Duodenal mucosa (tissue), 2 donors: ENCODE results near the gene NAPA.

ENCODE experiments used
- H3K27ac ChIP-seq: one replicate; pipeline ENCODE4 v1.7.0; 2013; ENCODE audit warnings: low read depth, low read length
- H3K27me3 ChIP-seq, 2 donors: one replicate each; pipeline ENCODE4 v1.7.0; 2013; ENCODE audit warnings: low read length in 2 of 2, control low read depth in 1 of 2; ENCODE audit not compliant: insufficient read depth in 2 of 2, control insufficient read depth in 1 of 2
- H3K36me3 ChIP-seq, 2 donors: one replicate each; pipeline ENCODE4 v1.7.0; 2013; ENCODE audit warnings: low read length in 2 of 2, control low read depth in 1 of 2; ENCODE audit not compliant: insufficient read depth in 2 of 2, control insufficient read depth in 1 of 2
- H3K4me1 ChIP-seq, 2 donors: one replicate each; pipeline ENCODE4 v1.7.0; 2013; ENCODE audit warnings: low read length in 2 of 2, control low read depth in 1 of 2; ENCODE audit not compliant: insufficient read depth in 2 of 2, control insufficient read depth in 1 of 2
- H3K4me3 ChIP-seq, 2 donors: one replicate each; pipeline ENCODE4 v1.7.0; 2013; ENCODE audit warnings: low read length in 2 of 2, low read depth in 1 of 2
- H3K9ac ChIP-seq, 2 donors: one replicate each; pipeline ENCODE4 v1.7.0; 2013; ENCODE audit warnings: low read length in 2 of 2, low read depth in 1 of 2
- H3K9me3 ChIP-seq, 2 donors: one replicate each; pipeline ENCODE4 v1.7.0; 2013; ENCODE audit warnings: low read length in 2 of 2, control low read depth in 1 of 2; ENCODE audit not compliant: control insufficient read depth in 1 of 2

Gene NAPA

GRCh38 chr19:47544075-47544474 is 29.2 kb upstream of the NAPA start:
- no peaks in the 10 kb centered on the region for H3K9me3 ChIP-seq
- H3K27ac ChIP-seq, result no peak overlapping the region
- H3K27me3 ChIP-seq, result peaks cover 9 to 14% of the 10 kb centered on the region in 2 donors
- H3K4me1 ChIP-seq, result no peaks in the 10 kb centered on the region
- H3K9ac ChIP-seq, result no peak overlapping the region
- H3K36me3 ChIP-seq, result no peaks in the 10 kb centered on the region
- H3K4me3 ChIP-seq, result no peak overlapping the region

- no peaks in the 10 kb centered on the region for H3K36me3 ChIP-seq
- H3K4me1 ChIP-seq, result no peaks in the 10 kb centered on the region
- H3K9ac ChIP-seq, result no peak overlapping the region
- no peak overlapping the region for H3K4me3 ChIP-seq
- peaks cover 9 to 14% of the 10 kb centered on the region in 2 donors for H3K27me3 ChIP-seq
- no peak overlapping the region for H3K27ac ChIP-seq
- no peaks in the 10 kb centered on the region for H3K9me3 ChIP-seq
Observed at GRCh38 chr19:47542030-47542475, 27.2 kb upstream of the NAPA start.

GRCh38 chr19:47541518-47541917 is 26.7 kb upstream of the NAPA start:
- Histone ChIP-seq H3K4me1 (no peaks in the 10 kb centered on the region), H3K36me3 (no peaks in the 10 kb centered on the region), H3K27ac (no peak overlapping the region), H3K4me3 (no peak overlapping the region), H3K9ac (no peak overlapping the region), H3K27me3 (peaks cover 9 to 14% of the 10 kb centered on the region in 2 donors), H3K9me3 (no peaks in the 10 kb centered on the region)

- no peaks in the 10 kb centered on the region for H3K36me3 ChIP-seq
- H3K4me1 ChIP-seq, result no peaks in the 10 kb centered on the region
- peaks cover 6 to 14% of the 10 kb centered on the region in 2 donors for H3K27me3 ChIP-seq
- H3K4me3 ChIP-seq, result no peak overlapping the region
- H3K27ac ChIP-seq, result no peak overlapping the region
- H3K9ac ChIP-seq, result no peak overlapping the region
- no peaks in the 10 kb centered on the region for H3K9me3 ChIP-seq
Observed at GRCh38 chr19:47540748-47541147, 25.9 kb upstream of the NAPA start.

GRCh38 chr19:47539747-47540311 is 25.0 kb upstream of the NAPA start:
- Histone ChIP-seq H3K9ac (no peak overlapping the region), H3K27me3 (peaks cover 0 to 8% of the 10 kb centered on the region in 2 donors), H3K27ac (no peak overlapping the region), H3K36me3 (no peaks in the 10 kb centered on the region), H3K9me3 (no peaks in the 10 kb centered on the region), H3K4me1 (no peaks in the 10 kb centered on the region), H3K4me3 (no peak overlapping the region)

DNA sequence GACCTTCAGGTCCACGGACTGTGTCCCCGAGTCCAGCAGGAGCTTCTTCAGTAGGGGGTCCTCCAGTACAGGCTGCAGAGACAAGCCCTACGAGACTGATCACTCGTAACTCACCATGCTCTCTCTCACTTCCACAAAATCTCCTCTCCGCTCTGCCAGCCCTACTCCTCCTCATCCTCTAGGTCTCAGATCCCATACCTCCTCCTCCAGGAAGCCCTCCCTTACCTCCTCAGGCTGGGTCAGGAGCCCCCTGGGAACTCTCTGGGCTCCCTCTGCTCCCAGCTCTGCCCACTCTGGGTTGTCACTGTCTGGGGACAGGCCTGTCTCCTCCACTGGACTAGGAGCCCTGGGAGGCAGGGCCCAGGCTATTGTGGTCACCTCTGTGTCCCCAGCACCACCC is 23.9 kb upstream of the NAPA start:
- no peaks in the 10 kb centered on the region for H3K27me3 ChIP-seq

GRCh38 chr19:47537493-47537892 is 22.6 kb upstream of the NAPA start:
- Histone ChIP-seq H3K9ac (no peak overlapping the region), H3K4me3 (no peak overlapping the region), H3K27ac (no peak overlapping the region), H3K9me3 (no peaks in the 10 kb centered on the region), H3K27me3 (no peaks in the 10 kb centered on the region), H3K36me3 (no peaks in the 10 kb centered on the region), H3K4me1 (no peaks in the 10 kb centered on the region)

More for the DNA sequence above, 23.9 kb upstream of the NAPA start:
- no peak overlapping the region for H3K27ac ChIP-seq
- no peaks in the 10 kb centered on the region for H3K36me3 ChIP-seq
- H3K4me3 ChIP-seq, result no peak overlapping the region
- H3K4me1 ChIP-seq, result no peaks in the 10 kb centered on the region
- no peak overlapping the region for H3K9ac ChIP-seq
- no peaks in the 10 kb centered on the region for H3K9me3 ChIP-seq

DNA sequence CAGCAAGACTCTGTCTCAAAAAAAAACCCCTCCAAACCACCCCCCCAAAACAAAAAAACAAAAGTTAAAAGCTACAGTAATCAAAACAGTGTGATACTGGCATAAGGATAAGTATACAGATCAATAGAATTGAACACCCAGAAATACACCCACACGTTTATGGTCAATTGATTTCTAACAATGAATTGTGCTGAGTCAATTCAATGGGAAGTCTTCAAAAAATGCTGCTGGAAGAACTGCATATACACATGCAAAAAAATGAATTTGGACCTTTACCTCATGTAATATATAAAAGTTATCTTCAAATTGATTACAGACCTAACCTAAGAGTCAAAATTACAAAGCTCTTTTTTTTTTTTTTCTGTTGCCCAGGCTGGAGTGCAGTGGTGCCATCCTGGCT is 19.8 kb upstream of the NAPA start:
- no peak overlapping the region for H3K9ac ChIP-seq
- no peaks in the 10 kb centered on the region for H3K36me3 ChIP-seq
- H3K9me3 ChIP-seq, result no peaks in the 10 kb centered on the region
- H3K4me1 ChIP-seq, result no peaks in the 10 kb centered on the region
- no peak overlapping the region for H3K4me3 ChIP-seq
- no peak overlapping the region for H3K27ac ChIP-seq
- no peaks in the 10 kb centered on the region for H3K27me3 ChIP-seq

GRCh38 chr19:47531640-47532387 is 17.0 kb upstream of the NAPA start:
- H3K4me3 ChIP-seq, result no peak overlapping the region
- H3K27ac ChIP-seq, result no peak overlapping the region
- no peaks in the 10 kb centered on the region for H3K36me3 ChIP-seq
- H3K9me3 ChIP-seq, result no peaks in the 10 kb centered on the region
- no peaks in the 10 kb centered on the region for H3K27me3 ChIP-seq
- no peaks in the 10 kb centered on the region for H3K4me1 ChIP-seq
- H3K9ac ChIP-seq, result no peak overlapping the region

- H3K9ac ChIP-seq, result no peak overlapping the region
- no peaks in the 10 kb centered on the region for H3K4me1 ChIP-seq
- no peaks in the 10 kb centered on the region for H3K27me3 ChIP-seq
- no peak overlapping the region for H3K27ac ChIP-seq
- H3K36me3 ChIP-seq, result no peaks in the 10 kb centered on the region
- no peak overlapping the region for H3K4me3 ChIP-seq
- H3K9me3 ChIP-seq, result no peaks in the 10 kb centered on the region
Observed at GRCh38 chr19:47529018-47529742, 14.3 kb upstream of the NAPA start.
